ENCODE measurements around the gene LRCH1.

Gene LRCH1

DNA sequence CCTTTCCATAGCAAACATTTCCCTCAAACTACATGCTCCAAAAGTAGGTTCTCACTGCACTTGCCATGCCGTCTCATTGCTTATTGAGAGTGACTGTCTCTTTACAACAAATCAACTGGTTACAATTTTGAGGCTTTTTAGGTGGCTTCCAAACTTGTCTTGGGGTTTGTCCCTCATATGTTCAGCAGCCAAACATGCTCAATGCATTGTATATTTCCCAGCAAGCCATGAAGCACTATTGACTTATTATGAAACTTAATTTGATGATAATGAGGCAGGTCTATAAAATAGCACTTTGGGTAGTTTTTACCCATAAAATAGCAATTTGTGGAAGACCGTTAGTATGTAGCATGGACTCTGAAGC is 78.2 kb downstream of the LRCH1 start:
- no peak for TF ChIP-seq CTCF (IDR thresholded peaks at IDR 0.05)
- no peak for DNase-seq (ENCODE audit: low spot score)
- Histone ChIP-seq H3K27ac (no peak overlapping the region), H3K4me3 (no peak overlapping the region)

- H3K4me3 ChIP-seq, result no peak overlapping the region
- TF ChIP-seq CTCF (IDR thresholded peaks at IDR 0.05), result no peak
- no peak for DNase-seq (ENCODE audit: low spot score)
- no peak overlapping the region for H3K27ac ChIP-seq
These were observed 79.2 kb downstream of the LRCH1 start for GRCh38 chr13:46632176-46632575.

GRCh38 chr13:46633416-46633815 is 80.4 kb downstream of the LRCH1 start:
- no peak for DNase-seq (ENCODE audit: low spot score)
- no peak overlapping the region for H3K4me3 ChIP-seq
- no peak for TF ChIP-seq CTCF (IDR thresholded peaks at IDR 0.05)
- H3K27ac ChIP-seq, result peak overlapping the region in 1 of 2 donors; percentile 33

- no peak for DNase-seq (ENCODE audit: low spot score)
- H3K27ac ChIP-seq, result no peak overlapping the region
- H3K4me3 ChIP-seq, result no peak overlapping the region
- no peak for TF ChIP-seq CTCF (IDR thresholded peaks at IDR 0.05)
These were observed 83.5 kb downstream of the LRCH1 start for GRCh38 chr13:46636451-46636850.

DNA sequence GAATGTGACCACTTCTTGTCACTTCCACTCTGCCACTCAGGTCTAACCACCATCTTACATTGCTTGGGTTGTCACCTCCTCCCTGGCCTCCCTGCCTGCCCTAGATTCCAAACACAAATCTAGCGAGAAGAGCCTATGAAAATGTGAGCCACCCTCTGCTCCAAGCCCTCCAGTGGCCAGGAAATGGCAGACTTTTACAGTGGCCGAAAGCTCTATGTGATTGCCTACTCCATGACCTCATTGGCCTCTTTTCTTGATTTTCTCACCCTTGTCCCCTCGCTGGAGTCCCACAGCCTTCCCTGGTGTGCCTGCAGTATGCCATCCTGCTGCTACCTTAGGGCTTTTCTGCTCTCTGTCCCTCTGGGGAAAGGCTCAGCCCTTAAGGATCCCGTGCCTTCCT is 84.2 kb downstream of the LRCH1 start:
- no peak for TF ChIP-seq CTCF (IDR thresholded peaks at IDR 0.05)
- Histone ChIP-seq H3K27ac (no peak overlapping the region), H3K4me3 (no peak overlapping the region)
- DNase-seq (ENCODE audit: low spot score), result no peak

DNA sequence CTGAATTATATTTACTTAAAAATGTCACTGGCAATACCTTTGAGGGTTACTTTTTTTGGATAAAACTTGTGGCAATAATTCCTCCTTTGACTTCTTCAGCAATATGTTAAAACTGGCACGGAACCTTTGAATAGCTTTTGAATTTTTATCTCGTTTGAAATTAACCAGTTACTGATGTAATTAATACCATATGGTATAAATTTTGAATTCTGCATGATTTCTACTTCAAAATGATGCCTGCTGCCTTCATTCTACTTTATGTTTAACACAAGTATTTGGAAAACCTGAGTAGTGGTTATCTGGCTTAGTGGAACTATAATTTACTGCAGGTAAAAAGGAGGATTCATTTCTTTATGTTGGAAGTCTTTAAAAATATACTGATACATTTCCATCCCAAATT is 85.3 kb downstream of the LRCH1 start:
- TF ChIP-seq CTCF (IDR thresholded peaks at IDR 0.05), result no peak
- Histone ChIP-seq H3K4me3 (no peak overlapping the region), H3K27ac (no peak overlapping the region)
- DNase-seq (ENCODE audit: low spot score), result no peak

DNA sequence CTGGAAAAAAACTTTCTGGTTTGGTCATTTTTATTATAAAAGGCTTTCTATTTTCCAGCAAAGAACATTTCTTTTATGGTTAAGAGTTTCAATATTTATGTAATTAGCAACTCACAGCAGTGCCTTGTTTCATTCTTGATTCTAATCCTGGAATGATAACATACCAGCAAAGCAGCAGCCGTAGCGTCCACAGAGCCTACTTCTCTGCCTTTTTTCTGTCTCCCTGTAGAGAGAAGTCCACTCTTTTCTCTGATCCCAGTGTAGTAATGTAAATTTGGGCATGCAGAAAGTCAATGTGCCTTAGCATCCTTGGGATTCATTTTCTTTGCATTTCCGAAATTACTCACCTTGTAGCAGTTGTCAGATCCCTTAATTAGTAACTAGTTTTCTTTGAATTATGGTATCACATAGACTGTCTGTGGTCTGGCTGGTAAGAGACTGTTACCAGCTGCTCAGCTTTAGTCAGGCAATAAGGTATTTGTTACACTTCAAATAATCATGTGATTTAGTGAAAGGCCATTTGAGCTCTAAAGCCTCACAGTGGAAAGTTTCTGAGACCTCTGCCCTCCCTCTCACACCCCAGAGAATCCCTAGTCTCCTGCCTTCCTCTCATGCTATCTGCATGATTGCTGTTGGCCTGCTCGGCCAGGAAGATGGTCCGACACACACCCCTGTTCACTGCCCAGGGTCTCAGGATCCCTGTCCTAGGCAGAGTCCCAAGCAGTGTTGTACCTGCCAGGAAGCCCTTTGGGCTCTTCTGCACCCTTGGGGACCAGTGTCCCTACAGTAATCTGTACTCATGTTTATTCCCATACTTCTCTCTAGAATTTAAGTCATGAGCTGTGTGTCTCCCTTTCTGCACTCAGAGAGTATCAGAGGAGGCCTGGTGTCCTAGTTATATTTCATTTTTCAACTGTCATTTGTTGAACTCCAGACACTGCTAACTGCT is 86.3 kb downstream of the LRCH1 start:
- no peak for TF ChIP-seq CTCF (IDR thresholded peaks at IDR 0.05)
- H3K4me3 ChIP-seq, result no peak overlapping the region
- peak overlapping the region in 1 of 2 donors; percentile 56 for H3K27ac ChIP-seq
- DNase-seq (ENCODE audit: low spot score), result no peak

Measured in coronary artery (tissue), 2 donors.